Colon (tissue), 2 donors: Measurements from ENCODE around the gene AKR1C8.
"Not testable (repeated sequence)": the region's sequence is repeated elsewhere in the genome, so short reads cannot be mapped to it uniquely, and the experiment has no call there.

Source experiments
- FAIRE-seq: peaks from 2 replicates; lab custom pipeline; 2012; peaks lifted over from hg19 to GRCh38; lab: Jason Lieb, UNC
- donor health status: control.
- donor health status: control.

The AKR1C8 gene

DNA sequence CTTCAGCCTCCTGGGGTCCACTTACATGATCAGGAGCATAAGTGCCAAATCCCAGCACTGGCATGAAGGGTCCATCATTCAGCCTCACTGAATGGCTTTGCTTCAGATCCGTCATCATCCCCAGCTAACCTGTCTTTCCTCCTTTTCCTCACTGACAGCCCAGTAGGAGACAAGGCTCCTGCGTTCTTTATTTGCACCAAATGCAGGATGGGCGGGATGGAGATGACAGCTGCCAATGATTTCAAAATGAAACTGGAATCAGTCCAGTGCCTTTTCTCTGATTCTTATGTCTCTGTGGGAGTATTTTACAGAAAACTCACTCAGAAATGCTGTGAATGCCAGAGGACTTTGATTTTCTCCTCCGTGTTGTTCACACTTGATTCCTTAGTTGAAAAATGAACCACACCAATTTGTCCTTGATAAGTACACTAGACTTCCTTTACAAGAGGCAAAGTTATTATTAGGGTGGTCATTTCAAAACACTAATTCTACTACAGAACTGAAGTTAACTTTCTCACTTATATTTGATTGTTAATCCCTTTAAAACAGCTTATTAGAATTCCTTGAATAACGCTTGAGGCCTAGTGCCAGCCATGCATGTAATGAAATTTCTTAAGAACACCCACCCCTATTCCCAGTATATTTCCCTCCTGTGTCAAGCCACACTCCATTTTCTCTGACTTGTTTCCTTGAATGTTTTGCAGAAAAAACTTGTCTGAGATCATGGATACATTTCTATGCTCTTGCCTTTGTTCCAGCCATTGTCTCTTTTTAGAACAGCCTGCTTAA, at the start of gene AKR1C8:
TSS of gene AKR1C8 (minus strand) at position 164 of the 789 bp plus-strand sequence. CDS start at position 118, 46 bp downstream.
- no peak for FAIRE-seq

DNA sequence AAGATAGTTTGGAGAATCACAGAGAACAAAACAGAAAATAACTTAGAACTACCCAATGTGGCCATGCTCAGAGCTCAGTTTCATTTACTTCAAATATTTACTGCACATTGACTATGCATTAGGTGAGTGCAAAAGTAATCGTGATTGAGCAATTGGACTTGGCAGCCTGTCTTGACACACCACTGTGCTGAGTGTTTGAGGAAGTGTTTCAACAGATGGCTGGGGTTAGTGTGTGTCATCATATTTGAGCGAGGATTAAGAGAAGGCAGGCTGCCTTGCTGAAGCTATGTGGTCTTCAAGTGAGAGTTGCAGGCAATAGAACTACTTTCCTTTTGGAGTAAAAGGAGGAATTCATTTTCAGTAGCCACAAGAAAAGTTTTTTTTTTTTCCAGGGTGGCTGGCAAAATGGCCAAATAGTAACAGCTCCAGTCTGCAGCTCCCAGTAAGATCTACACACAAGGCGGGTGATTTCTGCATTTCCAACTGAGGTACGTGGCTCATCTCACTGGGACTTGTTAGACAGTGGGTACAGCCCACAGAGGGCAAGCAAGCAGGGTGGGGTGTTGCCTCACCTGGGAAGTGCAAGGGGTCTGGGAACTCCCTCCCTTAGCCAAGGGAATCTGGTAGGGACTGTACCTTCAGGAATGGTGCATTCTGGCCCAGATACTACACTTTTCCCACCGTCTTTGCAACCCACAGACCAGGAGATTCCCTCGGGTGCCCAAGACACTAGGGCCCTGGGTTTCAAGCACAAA, 49.3 kb upstream of the AKR1C8 start:
- no peak for FAIRE-seq

DNA sequence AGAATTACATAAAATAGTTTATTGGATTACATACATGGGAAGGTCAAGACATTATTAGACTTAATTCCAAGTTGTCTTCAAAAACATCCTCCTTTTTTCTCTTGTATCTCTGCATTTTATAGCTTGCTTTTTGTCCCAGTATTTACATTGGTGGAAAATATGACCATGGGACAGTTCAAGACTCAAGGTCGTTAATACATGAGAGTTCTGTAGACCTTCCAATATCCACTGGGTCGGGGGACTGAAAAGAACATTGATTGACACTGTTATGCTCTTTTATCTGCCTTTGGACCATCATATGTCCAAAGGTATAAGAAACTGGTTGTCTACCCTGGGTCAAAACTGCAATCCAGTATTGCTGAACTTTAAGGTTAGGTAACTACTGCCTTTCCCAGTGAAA, 48.4 kb upstream of the AKR1C8 start:
- no peak for FAIRE-seq

DNA sequence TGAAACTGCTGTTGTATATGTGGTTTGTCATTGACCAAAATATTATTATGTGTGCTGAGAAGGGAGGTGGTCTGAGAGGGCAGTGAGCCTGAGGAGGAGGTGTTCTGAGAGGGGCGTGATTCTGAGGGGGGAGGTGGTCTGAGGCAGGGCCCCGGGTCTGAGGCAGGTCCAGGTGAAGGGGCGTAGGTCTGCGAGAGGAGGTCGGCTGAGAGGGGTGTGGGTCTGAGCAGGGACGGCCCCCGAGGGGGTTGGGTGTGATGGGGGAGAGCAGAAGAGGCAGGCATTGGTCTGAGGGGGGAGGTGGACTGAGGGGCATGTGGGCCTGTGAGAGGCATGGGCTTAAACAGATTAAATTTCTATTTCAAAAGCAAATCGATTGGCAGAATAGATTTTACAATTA, 44.1 kb upstream of the AKR1C8 start:
- FAIRE-seq, result no peak

DNA sequence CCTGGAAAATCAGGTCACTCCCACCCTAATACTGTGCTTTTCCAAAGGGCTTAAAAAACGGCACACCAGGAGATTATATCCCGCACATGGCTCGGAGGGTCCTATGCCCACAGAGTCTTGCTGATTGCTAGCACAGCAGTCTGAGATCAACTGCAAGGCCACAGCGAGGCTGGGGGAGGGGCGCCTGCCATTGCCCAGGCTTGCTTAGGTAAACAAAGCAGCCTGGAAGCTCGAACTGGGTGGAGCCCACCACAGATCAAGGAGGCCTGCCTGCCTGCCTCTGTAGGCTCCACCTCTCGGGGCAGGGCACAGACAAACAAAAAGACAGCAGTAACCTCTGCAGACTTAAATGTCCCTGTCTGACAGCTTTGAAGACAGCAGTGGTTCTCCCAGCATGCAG, 38.0 kb upstream of the AKR1C8 start:
- FAIRE-seq, result not testable (repeated sequence)

DNA sequence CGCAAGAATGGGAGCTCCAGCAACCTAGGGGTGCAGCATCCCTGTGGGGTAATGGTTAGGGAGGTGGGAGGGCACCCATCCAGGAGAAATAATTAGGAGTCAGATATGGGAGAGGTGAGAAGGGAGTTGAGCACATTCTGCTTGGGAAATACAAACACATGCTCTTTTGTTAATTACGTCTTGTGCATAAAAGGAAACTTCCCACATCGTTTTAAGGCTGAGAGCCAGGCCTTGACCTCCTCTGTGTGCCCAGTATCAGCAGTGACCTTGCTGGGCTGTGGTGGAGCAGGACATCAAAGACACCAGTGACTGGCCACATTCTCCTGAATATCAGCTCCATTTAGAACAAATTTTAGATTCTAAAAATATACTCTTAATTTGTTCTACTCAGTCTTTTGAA, 34.3 kb upstream of the AKR1C8 start:
- no peak for FAIRE-seq

DNA sequence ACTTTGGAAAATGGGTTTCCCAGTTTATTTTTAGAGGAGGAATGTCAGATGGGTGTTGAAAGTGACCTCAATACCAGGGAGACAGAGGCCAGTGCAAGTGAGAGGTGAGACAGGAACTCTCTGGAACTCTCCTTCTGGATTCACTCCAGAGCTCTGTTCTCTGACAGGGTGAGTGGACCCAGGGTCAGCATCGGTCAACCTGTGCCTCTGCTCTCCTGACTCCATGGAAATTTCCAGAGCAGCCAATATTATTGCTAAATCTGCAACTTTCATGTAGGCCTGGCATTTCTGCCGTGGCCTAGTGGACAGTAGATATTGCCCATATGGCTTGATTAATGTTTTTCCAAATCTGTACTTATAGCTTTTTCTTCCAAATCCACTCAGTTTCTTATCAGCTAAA, 31.9 kb upstream of the AKR1C8 start:
- FAIRE-seq, result no peak

DNA sequence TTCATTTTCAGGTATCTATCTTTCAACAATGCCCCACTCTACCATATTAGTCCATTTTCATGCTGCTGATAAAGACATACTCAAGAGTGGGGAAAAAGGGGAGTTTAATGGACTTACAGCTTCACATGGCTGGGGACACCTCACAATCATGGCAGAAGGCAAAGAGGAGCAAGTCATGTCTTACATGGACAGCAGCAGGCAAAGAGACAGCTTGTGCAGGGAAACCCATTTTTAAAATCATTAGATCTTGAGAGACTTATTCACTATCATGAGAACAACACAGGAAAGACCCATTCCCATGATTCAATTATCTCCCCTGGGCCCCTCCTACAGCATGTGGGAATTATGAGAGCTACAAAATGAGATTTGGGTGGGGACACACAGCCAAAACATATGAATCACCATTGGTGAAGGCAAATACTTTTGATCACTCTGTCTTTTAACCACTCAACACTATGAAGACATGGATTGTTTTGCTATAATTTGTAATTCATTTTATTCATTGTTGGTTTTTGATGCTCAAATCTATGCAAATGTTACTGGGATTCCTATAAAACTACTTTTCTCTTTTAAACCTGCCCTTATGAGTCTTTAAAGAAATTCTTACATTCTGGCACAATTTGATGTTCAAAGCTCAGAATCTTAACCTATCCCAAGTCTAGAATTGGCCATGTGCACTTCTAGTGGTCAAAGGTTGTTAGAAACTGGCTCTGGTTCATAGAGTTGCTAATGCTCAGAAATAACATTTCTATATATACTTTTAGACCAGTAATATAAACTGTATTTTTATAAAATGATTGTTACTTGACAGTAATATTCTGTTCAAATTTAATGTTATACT, 27.0 kb upstream of the AKR1C8 start:
- FAIRE-seq, result no peak

DNA sequence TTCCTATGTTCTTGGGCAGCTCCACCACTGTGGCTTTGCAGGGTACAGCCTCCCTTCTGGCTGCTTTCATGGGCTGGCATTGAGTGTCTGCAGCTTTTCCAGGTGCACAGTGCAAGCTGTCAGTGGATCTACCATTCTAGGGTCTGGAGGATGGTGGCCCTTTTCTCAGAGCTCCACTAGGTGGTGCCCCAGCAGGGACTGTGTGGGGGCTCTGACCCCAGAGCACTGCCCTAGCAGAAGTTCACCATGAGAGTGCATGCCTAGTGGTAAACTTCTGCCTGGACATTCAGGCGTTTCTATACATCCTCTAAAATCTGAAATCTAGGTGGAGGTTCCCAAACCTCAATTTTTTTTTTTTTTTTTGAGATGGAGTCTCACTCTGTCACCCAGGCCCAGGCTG, 25.3 kb upstream of the AKR1C8 start:
- FAIRE-seq, result not testable (repeated sequence)

DNA sequence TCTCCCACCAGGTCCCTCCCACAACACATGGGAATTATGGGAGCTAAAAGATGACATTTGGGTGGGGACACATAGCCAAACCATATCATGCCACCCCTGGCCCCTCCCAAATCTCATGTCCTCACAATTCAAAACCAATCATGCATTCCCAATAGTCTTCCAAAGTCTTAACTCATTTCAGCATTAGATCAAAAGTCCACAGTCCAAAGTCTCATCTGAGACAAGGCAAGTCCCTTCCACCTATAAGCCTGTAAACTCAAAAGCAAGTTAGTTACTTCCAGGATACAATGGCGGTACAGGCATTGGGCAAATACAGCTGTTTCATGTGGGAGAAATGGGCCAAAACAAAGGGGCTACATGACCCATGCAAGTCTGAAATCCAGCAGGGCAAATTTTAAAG, 24.8 kb upstream of the AKR1C8 start:
- FAIRE-seq, result not testable (repeated sequence)

DNA sequence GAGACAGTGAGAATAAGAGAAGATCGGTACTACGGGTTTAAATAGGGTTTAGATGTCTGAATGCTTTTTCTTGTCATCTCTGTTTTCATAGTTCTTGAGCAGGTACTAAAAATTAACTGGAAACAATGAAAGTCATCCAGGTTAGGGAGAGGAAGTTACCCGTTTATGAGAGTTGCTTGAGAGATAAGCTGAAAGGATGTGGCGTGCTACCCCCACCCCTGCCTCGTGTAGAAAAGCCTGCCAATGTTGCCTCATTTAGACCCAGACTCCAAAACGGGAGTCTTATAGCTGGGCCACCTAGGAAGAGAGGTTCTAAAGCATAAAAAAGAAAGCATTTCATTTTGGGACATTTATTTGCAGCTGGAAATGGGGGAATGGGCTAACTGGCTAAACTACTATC, 21.8 kb upstream of the AKR1C8 start:
- FAIRE-seq, result no peak

DNA sequence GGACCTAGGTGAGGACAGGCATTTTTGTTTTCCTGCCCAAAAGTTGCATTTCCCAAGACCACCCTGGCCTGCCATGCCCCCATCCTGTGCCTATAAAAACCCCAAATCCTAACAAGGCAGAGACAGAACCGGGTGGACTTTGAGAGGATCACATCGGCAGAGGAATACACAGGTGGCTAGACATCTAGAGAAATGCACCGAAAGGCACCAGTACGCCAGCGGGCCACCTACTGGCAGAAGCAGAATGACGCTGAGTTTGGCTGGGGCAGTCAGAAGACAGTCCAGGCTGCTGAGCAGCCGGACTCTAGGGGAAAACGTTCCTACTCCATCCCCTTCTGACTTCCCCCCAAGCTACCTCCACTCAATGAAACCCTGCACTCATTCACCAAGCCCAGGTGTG, 14.4 kb upstream of the AKR1C8 start:
- no peak for FAIRE-seq

DNA sequence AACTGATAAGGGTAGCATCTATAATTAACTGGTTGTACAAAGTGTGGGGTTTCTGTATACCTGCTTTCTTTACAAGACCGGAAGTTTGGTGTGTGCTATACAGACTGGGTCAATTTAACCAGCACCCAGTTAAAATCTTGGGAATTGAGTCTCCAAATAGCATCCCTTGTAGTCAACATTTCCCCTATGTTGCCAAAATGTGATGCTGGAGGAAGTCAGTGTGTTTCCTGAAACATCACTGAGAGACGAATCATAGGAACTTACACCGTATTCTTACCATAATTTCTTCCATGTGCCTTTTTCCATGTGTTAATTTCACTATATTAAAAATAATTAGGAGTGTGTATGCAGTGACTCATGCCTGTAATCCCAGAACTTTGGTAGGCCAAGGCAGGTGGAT, 13.4 kb upstream of the AKR1C8 start:
- no peak for FAIRE-seq

DNA sequence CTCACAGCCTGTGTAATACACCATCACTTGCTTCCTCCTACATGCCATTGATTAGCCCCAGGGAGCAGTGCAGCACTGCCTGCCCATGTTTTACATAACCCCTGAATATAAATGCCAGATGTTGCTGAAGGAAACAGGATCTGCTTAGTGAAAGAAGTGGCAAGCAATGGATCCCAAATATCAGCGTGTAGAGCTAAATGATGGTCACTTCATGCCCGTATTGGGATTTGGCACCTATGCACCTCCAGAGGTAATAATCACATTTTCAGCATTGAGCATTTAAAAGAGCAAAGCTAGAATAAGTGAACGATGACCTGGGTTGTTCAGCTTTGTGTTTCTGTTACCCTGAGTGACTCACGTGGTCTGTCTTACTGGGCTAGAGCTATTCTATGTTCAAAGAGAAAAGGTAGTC, 11.8 kb upstream of the AKR1C8 start, which contains the start of gene AKR1C4:
TSS of gene AKR1C4 (plus strand) at position 136 of the 412 bp plus-strand sequence. CDS start at position 167, 31 bp downstream.
- FAIRE-seq, result no peak

DNA sequence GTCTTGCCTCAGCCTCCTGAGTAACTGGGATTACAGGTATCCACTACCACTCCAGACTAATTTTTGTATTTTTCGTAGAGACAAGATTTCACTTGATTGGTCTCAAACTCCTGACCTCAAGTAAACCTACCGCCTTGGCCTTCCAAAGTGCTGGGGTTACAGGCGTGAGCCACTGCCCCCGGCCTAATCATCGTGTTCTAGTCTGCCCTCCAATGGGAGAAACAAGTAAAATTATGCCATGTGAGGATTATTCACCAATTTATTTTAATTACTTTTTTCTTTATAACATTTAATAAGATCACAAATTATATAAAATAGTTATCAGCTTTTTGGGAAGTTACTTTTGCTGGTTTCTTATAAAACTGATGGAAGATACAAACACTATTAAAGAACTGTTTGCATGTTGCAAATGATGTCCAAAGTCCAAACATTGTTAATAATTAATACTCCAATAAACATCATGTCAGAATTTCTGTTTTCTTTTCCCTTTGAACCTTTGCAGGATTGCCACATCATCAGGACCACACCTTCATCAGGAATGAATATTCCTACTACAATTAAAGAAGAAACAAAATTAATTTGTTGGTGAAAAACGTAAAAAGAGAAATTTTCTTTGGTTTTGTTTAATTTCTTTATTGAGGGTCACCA, 10.9 kb upstream of the AKR1C8 start:
- no peak for FAIRE-seq

DNA sequence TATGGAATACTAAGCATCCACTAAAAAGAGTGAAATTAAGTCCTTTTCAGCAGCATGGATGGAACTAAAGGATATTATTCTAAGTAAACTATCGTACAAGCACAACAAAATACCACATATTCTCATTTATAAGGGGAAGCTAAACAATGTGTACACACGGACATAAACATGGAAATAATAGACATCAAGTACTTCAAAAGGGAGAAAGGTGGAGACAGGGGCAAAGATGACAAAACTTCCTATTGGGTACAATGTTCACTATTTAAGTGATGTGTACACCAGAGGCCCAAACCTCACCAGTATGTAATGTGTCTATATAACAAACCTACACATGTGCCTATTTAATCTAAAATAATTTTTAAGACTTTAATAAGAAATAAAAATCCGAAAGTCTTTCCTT, 9.5 kb upstream of the AKR1C8 start:
- FAIRE-seq, result no peak

DNA sequence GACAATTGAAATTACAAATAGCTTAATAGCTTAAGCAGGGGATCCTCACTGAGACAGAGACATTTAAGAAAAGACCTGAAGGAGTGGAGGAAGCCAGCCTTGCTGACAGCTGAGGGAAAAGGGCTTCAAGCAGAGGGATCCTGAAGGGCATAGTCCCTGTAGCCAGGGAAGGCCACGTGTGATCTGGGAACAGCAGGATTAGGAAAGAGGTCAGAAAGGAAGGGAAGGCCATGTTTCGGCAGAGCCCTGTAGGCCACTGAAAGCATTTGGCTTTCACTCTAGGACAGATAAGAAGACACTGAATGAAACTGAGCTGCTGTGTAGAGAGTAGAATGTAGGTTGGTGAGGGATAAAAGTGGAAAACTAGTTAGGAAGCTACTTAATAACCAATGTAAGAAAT, 3.4 kb upstream of the AKR1C8 start:
- FAIRE-seq, result no peak

DNA sequence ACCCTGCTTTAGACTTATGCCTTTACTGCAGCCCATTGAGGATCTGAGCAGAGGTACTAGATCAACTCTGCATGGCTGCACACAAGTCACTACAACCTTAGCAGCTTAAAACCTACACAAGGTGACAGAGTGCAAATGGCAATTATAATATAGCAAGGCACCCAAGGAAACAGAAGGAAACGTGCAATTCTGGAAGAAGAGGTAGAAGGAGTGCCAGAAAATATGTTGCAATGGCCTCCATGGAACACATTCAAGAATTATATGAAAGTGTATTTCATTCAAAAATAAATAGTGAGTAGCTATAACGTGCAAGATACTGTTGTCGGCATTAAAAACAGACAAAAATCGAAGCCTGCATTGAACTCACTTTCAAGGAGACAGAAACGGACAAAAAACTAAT, 2.9 kb upstream of the AKR1C8 start:
- no peak for FAIRE-seq

DNA sequence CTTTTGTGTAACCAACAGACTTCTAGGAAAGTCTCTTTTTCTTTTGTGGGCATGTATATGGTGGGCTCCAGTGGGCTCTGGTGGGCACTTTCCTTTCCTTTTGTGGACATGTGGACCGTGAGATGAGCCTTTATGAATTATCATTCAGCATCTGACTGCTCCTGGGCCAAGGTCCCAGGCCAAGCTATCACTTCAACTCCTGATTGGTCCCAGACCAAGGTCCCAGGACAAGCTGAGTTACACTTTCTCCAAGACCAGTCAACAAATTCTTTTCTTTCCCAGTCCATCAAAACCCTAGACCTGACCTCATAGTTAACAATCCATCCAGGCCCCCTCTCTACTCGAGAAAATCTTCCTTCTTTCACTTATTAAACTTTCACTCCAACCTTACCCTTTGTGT, 1.0 kb downstream of the AKR1C8 start:
- FAIRE-seq, result no peak

DNA sequence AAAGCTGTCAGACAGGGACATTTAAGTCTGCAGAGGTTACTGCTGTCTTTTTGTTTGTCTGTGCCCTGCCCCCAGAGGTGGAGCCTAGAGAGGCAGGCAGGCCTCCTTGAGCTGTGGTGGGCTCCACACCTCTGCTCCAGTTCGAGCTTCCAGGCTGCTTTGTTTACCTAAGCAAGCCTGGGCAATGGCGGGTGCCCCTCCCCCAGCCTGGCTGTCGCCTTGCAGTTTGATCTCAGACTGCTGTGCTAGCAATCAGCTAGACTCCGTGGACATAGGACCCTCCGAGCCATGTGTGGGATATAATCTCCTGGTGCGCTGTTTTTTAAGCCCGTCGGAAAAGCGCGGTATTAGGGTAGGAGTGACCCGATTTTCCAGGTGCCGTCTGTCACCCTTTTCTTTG, 4.4 kb downstream of the AKR1C8 start:
- FAIRE-seq, result not testable (repeated sequence)

DNA sequence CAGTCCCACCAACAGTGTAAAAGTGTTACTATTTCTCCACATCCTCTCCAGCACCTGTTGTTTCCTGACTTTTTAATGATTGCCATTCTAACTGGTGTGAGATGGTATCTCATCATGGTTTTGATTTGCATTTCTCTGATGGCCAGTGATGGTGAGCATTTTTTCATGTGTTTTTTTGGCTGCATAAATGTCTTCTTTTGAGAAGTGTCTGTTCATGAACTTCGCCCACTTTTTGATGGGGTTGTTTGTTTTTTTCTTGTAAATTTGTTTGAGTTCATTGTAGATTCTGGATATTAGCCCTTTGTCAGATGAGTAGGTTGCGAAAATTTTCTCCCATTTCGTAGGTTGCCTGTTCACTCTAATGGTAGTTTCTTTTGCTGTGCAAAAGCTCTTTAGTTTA, 9.4 kb downstream of the AKR1C8 start:
- FAIRE-seq, result not testable (repeated sequence)

DNA sequence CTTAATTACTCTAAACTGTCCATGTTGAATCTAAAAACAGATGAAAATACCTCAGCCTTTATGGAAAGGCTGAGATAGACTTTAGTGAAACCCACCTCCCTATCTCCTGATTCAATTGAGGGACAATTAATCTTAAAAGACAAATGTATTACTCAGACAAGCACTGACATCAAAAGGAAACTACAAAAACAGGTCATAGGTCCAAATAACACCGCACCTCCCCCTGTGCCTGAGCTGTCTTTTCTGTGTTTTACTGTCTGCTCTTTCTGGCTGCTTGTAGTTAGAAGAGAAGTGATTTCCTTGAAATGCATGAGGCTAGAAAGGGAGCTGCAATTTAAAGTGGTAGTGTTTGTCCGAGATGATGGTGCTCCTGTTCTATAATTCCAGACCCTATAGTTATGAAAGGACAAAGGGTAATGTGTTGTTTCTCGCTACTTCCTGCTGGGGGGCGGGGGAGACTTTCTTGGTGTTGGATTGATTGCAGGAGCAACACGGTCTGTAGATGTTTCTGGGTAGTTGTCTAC, 16.0 kb downstream of the AKR1C8 start:
- FAIRE-seq, result no peak
